HG03103 (cell line): Measurements from ENCODE around the gene HP1BP3.

ENCODE experiments used
- ATAC-seq: cut with Tn5 transposase; IDR thresholded peaks from one replicate; pipeline ENCODE4 v1.9.1; 2021; ENCODE audit warnings: low read depth; ENCODE audit not compliant: unreplicated experiment

The HP1BP3 gene

DNA sequence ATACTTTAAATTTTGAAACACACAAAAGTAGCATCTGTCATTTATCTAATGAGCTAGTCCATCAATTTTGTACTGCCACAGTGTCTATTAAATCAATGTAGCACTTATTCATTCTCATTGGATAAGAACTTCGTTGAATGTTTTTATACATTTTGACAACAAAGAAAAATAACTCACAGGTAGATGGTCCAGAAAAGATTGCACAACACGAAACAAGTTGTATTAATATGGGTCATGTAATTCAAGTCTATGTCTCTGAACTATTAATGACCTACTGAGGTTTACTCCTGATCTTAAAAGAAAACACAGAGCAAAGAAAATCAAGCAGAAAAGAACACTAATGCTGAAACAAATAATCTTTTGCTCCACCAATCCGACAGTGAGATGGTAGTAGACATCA, 15.3 kb downstream of the HP1BP3 start:
- no peak for ATAC-seq

DNA sequence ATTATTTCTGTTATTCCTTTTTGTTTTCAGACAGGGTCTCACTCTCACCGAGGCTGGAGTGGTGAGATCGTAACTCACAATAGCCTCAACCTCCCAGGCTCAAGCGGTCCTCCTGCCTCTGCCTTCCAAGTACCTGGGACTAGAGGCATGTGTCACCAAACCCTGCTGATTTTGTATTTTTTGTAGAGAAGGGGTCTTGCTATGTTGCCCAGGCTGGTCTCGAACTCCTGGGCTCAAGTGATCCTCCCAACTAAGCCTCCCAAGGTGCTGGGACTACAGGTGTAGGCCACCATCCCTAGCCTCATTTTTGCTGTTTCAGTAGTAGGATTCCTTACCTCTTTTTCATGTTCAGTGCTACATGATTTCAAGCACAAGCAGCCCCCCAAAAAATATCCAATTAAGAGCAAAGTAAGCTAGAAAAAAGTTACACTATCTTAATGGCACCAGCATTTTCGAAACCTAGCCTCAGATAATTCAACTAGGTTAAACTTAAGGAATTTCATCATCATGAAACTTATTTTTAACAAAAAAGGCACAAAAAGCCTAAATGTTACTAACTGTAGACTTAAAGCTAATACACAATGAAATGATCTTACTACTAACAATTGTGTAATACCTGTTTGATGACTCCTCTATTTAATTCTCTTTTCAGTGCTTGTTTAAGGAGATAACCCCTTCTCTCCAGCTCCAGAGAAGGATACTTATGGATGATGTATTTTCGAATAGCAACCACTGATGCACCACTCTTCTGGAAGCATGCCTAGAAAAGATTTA, 16.6 kb downstream of the HP1BP3 start:
- no peak for ATAC-seq

DNA sequence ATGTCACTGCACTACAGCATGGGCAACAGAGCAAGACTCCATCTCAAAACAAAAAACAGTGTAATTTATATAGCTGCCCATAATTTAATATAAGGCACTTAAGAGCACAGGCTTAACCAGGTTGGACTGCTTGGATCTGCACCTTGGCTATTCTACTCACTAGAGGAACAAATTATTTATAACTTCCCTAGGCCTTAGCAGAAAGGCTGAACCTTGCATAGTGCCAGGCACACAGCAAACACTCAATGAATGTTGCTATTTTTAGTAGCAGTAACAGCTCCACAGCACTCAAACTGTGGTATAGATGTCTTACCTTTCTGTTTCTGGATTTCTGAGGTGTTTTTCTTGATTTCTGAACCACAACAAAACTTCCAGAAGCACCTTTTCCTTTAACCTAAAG, 19.8 kb downstream of the HP1BP3 start:
- ATAC-seq = no peak

DNA sequence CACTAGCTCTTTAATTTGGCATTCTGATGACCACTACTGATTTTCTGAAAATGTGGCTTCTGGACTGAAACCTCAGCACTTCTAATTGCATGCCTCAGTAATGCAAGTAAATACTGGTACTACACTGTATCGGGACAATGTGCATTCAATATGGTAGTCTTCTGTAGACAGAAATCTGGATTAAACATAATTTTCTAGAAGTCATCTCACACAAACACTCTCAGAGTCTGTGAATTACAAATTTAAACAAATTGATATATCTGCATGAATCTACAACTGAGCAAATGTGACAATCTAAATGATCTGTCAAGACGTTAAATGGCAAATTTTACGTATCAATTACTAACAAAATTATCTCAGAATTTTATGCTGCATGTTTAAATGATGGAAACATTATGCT, 23.7 kb downstream of the HP1BP3 start:
- ATAC-seq = no peak

DNA sequence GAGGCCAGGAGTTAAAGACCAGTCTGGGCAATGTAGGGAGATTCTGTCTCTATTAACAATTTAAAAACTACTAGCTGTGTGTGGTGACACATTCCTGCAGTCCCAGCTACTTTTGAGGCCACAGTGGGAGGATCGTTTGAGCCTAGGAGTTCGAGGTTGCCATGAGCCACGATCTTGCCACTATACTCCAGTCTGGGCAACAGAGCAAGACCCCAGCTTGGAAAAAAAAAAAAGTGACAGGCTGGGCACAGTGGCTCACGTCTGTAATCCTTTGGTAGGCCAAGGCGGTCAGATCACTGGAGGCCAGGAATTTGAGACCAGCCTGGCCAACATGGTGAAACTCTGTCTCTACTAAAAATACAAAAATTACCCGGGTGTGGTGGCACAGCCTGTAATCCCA, 26.8 kb downstream of the HP1BP3 start:
- no peak for ATAC-seq

DNA sequence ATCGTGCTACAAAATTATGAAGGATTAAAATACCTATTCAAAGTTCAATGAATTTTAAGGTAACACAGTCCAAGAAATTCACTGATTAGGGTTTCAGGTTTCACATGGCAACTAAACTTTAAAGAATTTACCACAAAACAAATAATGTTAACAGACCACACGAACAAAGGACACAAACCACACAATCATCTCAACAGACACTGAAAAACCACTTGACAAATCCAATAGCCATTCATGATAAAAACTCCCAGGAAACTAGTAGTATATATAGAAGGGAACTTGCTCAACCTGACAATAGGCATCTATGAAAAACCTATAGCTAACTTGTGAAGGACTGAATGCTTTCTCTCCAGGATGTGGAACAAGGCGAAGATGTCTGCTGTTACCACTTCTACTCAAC, 33.5 kb downstream of the HP1BP3 start:
- no peak for ATAC-seq

DNA sequence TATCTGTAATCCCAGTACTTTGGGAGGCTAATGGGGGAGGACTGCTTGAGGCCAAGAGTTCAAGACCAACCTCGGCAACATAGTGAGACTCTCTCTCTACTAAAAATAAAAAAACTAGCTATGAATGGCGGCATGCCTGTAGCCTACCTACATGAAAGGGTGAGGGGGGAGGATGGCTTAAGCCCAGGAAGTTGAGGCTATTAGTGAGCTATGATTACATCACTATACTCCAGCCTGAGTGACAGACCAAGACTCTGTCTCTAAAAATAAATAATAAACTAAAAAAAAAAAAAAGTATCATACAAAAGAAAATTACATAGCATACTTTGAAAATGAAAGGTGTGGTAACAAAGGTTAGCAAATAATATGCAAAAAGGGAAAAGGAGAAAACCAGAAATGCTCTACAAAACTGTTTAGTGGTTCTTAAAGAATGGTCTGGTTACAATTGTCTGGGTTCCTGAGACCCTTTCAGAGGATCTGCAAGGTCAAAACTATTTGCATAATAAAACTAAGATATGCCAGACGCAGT, 35.6 kb downstream of the HP1BP3 start:
- ATAC-seq = no peak

DNA sequence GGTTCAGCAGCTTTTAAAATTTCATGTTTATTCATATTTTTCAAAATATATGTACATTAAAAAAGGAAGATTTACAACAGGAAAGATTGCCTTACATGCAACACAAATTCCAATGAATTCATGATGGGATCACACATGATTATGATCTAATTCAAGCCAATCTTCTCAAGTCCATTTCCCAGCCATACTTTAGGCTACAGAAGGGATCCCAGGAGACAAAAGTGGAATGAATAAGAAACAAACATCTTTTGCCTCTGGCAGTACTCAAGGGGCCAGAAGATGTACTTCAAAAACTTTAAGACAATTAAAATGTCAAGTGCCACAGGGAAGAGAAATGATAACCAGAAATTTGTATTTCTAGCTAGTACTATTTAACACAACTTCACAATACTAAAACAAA, 44.4 kb downstream of the HP1BP3 start:
- ATAC-seq = no peak

DNA sequence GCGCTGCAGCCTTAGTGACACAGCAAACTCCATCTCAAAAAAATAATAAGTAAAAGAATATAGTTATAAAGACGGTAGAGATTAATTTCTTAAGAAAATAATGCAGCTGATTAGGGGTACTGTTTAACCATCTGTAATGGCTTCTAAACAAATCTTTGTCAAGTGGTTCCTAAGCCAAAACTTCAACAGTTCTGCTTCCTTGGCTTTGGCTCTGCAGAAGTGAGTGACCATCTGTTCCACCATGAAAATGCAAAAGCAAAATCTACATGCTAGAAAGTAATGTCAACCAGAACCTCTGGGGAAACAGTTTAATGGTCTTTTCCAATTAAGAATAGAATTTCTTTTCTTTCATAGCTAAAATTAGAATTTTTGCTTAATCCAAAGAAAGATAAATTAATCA, 46.3 kb downstream of the HP1BP3 start:
- no peak for ATAC-seq

DNA sequence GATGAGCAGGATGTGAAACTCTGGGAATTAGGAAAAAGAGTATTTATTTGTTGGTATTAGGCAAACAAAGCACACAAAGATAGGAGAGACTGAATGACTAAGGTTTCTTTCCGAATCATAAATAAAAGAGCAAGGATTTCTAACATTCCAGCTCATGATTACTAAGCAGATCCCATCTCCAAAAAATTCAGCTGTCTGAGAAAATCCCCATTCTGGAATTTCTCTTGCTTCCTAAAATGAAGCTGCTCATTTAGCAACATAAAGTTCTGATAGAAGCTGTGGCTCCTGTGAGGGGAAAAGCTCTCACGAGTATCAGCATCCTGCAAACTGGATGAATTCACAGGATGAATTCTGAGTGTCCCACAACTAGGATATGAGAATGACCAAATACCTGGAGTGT, 47.9 kb downstream of the HP1BP3 start:
- no peak for ATAC-seq

DNA sequence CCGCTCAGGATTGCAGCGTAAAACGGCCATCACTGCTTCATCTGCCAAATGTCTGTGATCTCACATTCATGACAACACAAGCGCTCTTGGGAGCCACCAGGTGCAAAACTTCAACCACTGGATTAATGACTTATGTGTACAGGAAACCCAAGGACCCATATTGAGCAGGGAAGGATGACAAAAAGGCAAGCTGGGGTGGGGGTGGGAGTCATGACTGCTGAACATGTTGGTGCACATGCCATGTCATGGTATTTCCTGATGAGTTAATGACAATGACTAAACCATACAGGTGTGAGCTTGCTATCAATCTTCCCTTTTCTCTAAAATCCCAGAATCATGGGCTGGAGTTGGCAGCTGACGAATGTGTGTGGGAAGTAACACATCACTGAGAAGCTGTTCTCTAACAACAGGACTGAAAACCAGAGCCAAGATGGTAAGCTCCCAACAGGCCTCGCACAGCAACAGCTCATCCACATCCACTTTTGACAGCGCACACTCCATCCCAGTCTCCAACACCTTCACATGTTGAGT, 51.5 kb downstream of the HP1BP3 start:
- ATAC-seq = no peak

DNA sequence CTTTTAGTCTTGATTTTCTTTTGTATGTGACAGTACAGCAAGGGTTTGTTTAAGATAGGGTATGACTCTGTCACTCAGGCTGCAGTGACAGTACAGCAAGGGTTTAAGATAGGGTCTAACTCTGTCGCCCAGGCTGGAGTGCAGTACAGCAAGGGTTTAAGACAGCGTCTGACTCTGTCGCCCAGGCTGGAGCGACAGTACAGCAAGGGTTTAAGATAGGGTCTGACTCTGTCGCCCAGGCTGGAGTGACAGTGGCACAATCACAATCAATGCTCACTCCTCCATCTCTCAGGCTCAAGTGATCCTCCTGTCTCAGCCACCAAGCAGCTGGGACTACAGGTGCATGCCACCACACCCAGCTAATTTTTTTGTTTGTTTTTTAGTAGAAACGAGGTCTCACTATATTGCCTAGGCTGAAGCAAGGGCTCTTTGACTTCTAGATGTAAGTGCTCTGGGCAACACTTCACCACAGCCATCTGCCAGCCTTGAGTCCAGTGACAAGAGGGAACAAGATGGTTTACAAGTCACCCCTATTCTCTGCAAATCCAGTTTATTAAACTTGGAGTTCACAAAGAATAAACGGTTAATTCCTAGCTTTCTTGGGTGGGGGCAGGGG, 53.6 kb downstream of the HP1BP3 start:
- no peak for ATAC-seq

DNA sequence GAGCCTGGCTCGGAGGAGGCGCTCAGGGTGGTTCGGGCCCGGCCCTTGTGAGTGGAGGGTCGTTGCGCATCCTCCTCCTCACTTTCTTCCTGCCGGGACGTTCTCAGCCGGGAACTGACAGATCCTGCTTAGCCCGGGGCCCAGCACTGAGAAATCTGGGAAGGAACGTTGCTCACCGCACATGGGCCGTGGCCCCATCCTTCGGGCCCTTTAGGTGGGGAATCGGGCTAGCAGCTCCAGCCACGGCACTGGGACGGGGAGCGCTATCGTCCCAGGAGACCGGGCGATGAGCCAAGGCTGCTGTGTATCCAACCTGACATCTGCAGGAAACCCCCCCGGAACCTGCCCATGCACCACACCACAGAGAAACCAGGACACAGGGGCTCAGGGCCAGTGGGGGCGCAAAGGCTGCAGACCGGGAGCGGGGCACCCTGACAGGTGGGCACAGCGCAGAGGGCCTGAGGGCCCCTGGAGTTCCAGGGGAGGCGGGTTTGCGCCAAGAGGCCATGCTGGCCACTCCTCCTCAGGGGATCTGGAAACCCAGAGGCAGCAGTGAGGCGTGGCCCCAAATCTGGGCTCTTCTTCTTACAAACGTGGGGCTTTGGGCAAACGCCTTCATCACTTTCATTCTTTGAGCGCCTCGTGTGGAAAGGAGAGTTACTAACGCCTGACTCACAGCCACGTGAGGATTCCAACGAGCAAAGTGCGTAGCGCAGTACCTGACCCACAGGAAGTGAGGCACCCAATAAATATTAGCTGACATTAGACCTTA, 54.3 kb downstream of the HP1BP3 start, which contains the start of gene SH2D5:
SH2D5 (minus strand) TSS at position 116 of the 772 bp plus-strand sequence. CDS start 4,659 bp downstream, outside the sequence.
- no peak for ATAC-seq

DNA sequence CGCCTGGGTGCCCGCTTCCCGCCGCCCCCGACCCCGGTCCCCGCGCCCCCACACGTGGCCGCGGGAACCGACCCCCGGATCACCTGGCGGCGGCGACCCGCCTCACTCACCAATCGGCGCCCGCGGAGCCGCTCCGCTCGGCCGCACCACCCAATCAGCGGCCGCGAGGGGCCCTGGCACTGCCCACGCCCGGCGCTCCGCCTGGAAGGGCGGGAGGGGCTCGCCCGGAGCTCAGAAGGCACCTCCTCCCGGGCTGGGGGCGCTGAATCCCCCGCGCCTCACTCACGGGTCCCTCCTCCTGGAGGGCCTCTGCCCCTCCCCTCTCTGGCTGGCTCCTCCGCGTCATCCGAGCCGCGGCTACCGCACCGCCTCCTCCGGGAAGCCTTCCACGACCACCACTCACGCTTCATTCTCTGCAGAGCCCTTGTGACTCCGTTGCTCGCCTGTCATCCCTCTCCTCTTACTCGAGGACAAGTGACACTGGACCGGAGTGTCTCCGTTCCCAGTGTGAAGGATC, 55.0 kb downstream of the HP1BP3 start:
- peak; percentile 47 for ATAC-seq

DNA sequence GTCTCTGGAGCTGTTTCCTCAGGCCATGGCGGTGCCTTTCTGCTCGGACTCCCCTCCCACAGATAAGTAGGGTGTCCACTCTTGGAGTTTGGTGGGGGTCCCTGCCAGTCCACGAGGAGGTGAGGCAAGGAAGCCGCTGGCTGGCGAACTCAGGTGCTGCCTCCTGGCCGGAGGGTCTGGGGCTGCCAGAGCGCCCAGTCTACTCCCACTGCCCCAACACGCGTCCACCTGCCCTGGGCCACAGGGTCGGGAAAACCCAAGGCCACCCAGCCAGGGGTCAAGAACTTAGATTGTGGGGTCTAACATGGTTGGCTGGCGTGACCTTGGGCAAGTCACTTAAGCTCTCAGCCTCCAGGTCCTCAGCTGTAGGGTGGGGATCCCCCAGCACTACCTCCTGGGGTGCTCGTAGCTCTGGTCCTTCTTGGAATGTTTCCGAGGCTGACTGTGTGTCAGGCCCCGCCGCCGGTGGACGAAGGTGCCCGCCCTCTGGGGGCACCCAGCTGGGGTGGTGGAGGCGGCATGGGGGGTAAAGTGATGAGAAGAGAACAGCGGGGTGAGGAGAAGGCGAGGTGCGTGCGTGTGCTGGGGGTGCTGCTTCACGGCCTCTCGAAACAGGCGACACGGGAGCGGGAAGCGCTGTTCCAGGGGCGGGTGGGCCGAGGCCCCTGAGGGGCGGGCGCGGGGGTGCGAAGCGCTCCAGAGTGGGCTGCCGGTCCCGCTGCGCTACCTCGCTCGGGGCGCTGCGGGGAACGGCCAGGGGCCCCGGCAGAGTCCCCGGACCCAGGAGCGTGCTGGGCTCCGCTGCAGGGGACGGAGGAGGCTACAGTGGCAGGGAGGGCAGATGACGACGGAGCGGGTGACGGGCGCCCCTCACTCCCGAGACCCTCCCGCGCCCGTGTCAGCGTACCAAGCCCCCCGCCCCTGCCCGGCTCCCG, 55.8 kb downstream of the HP1BP3 start:
- ATAC-seq = peak; percentile 11

DNA sequence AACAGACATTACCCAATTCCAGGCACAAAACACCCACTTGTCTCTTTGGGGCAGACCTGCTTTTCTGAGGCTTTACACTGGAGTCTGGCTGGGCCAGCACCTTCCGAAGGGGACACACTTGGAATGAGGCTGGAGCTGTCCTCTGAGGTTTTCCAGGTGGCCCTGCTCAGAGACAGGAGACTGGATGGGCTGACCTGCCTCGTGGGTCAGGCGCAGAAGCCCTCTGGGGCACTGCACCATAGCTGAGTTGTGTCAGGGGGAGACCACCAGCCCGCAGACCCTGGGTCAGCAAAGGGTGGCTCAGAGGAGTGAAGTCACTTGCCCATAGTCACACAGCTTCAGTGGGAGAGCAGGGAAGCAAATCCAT, 56.4 kb downstream of the HP1BP3 start:
- no peak for ATAC-seq

DNA sequence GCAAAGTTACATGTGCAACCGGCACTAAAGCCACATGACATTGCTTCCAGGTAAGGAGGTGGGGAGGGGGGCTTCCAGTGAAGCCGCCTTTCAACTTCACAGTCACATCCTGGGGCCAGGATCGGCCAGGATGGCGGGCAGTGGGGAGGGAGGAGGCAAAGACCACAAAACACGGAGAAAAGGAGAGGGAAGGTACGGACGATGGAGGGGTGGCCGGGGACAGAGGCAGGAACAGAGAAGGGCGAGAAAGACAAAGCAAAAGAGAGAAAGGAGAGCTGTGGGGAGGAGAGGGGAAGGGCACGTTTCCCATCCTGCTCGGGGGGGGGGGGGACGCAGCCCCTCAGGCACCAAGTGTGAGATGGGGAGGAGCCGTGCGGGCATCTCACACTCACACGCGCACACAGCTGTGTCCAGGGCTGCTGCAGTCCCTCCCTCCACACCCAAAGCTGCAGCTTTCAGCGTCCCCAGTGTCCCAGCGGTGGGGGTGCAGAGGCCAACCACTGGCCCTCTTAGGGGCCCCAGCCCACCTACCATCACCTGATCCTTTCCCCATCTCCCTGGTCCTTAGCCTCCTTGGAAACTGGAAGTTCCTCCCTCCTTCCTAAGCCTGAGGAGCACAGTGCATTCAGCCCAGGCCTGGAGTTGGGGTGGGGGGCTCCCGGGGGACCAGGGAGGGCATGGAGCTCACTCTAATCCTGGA, 57.0 kb downstream of the HP1BP3 start:
- no peak for ATAC-seq

DNA sequence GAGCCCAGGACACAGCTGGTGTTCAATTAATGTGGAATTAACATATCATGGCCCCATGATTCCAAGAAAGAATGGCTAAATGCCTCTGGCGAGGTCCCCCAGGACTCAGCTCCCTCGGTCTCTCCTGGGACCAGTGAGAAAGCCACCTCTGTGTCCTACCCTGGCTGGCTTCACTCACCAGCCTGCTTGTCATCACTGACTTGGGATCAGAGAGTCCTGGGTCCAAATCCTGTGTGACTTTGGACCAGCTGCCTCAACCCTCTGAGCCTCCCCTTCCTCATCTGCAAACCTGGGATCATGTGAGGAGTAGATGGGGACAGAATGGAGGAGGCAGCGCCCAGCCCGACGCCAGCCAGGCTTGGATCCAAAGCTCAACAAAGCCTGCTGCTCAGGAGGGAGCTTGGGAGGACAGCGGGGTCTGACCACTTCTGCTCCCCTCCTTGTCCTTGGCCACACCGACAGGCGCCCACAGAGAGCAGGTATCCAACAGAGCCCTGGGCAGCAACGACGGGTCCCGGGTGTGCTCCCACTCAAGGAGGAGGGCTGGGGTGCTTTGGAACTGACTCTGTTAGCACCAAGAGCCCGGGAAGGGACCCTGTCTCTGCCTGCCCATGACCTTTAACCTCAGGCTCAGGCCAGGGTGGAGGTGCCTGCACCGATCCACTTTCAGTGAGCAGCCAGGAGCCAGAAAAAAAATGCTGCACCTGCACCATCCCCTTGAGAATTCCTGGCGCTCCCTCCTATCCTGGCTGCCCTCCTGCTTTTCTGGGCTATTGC, 57.8 kb downstream of the HP1BP3 start:
- ATAC-seq = no peak
